HepG2 (cell line): ENCODE measurements around the gene MAP2K2. TPM values are rescaled to one million over a fixed set of nuclear protein-coding genes. Genes with fewer than 3 reads are reported as not detected.

Experiments used
- ARNTL ChIP-seq: sonication (generic); formaldehyde crosslinking; IDR thresholded peaks from 2 replicates; pipeline ENCODE4 v1.4.0; 2020; ENCODE audit warnings: mild to moderate bottlenecking, missing genetic modification reagents
- ATF4 ChIP-seq, 2 experiments: fragments of 450-650 bp in 1 of 2; sonication (generic) in 1 of 2; formaldehyde crosslinking; IDR thresholded peaks; 2 replicates each; pipeline versions ENCODE4 v1.5.0 to v1.8.0; 2020 to 2022; ENCODE audit warnings: mild to moderate bottlenecking in 1 of 2, missing genetic modification reagents in 1 of 2
- ATF7-NPFF ChIP-seq: sonication (generic); formaldehyde crosslinking; IDR thresholded peaks from 2 replicates; pipeline ENCODE4 v1.8.1; 2023; ENCODE audit warnings: mild to moderate bottlenecking, low read depth, missing genetic modification reagents, moderate library complexity
- HOXA5 ChIP-seq: sonication (generic); formaldehyde crosslinking; IDR thresholded peaks from 2 replicates; pipeline ENCODE4 v1.4.0; 2020; ENCODE audit warnings: missing genetic modification reagents
- KAT2B ChIP-seq: fragments of 150-350 bp; IDR thresholded peaks from 2 replicates; pipeline ENCODE4 v1.6.1; 2014; ENCODE audit warnings: low read depth, low read length, borderline replicate concordance
- MBD4 ChIP-seq: IDR thresholded peaks from 2 replicates; pipeline ENCODE4 v1.6.1; 2012; ENCODE audit warnings: low read length, inconsistent platforms, borderline replicate concordance
- MLXIP ChIP-seq: sonication (generic); formaldehyde crosslinking; IDR thresholded peaks from 2 replicates; pipeline ENCODE4 v1.9.0; 2021; ENCODE audit warnings: missing genetic modification reagents, borderline replicate concordance
- ZSCAN9 ChIP-seq: IDR thresholded peaks from 2 replicates; pipeline ENCODE4 v1.6.1; 2016; ENCODE audit warnings: borderline replicate concordance
- polyA plus RNA-seq, 8 experiments: library from polyadenylated mRNA; depleted of rRNA in 3 of 8; stranded (reverse) in 7 of 8; unstranded in 1 of 8; fragments of >200 nt; fragmentation: Illumina TruSeq in 4 of 8; extraction: Trizol in 4 of 8; gene quantifications; 2 replicates each; pipeline versions ENCODE4 v1.2.1 to v1.2.3, GENCODE V29; 2011 to 2016; ENCODE audit warnings: low read depth in 4 of 8, missing spikeins in 1 of 8, mixed read lengths in 1 of 8; ENCODE audit not compliant: insufficient read depth in 1 of 8
- total RNA-seq, 5 experiments: library from RNA; depleted of rRNA; stranded (reverse); fragments of >200 nt; fragmentation: Illumina TruSeq; extraction: Trizol; gene quantifications; 2 replicates each; pipeline ENCODE4 v1.2.3, GENCODE V29; 2016; ENCODE audit warnings: low read depth in 1 of 5

MAP2K2 gene
- total and polyA plus RNA-seq, 2 of the 13 experiments (the other 11 are each of a cell fraction or from before 2014, with no cell fraction given): 70.3 to 80.9 TPM

- TF ChIP-seq ATF4 (CRISPR knock-in tag; IDR thresholded peaks at IDR 0.05) (no peak), HOXA5 (CRISPR knock-in tag) (0 out of 2 replicates have a peak, but pooled peaks have one; percentile 20), ATF7-NPFF (CRISPR knock-in tag) (no peak), ARNTL (CRISPR knock-in tag) (no peak), MBD4 (no peak), KAT2B (no peak), ZSCAN9 (CRISPR knock-in tag) (no peak), MLXIP (CRISPR knock-in tag) (no peak)
These were observed 63.2 kb downstream of the MAP2K2 start (continued) for GRCh38 chr19:4060621-4061177.
